ENCODE results near the gene GNG7.
"Not testable (repeated sequence)": the region's sequence is repeated elsewhere in the genome, so short reads cannot be mapped to it uniquely, and the experiment has no call there.

GNG7 gene

DNA sequence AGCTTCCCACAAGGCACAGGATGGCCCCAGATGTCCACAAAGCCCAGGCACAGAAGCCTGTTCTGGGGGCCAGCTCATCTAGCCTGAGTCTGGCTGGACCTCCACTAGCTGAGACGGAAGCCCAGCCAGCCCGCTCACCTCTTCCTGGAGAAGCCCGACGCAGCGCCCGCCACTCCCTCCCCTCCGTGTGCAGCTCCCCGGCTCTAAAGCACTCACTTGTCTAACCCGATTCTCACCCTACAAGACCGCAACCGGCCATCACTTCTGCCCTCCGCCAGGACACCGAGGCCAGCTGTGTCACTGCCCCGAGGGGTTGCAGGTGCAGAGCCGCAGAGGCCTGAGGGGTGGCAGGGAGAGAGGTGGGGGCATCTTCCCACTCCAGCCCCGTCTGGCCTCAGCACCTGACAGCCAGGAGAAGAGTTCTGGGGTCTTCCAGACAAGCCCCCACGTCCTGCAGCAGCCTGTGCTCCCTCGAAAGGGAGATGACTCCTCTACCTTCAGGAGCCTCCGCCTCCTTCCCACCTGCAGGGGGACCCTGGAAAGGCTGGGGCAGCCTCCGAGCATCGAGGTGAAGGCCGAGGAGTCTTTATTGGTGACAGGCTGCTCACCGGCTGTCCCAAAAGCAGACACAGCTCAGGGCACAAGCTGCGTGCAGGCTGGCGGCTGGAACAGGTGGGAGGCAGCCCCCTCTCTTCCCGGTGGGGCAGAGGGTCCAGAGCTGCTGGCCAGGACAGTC lies 24.6 kb upstream of the GNG7 start:
- no peak for DNase-seq (ENCODE audit: low read depth)

DNA sequence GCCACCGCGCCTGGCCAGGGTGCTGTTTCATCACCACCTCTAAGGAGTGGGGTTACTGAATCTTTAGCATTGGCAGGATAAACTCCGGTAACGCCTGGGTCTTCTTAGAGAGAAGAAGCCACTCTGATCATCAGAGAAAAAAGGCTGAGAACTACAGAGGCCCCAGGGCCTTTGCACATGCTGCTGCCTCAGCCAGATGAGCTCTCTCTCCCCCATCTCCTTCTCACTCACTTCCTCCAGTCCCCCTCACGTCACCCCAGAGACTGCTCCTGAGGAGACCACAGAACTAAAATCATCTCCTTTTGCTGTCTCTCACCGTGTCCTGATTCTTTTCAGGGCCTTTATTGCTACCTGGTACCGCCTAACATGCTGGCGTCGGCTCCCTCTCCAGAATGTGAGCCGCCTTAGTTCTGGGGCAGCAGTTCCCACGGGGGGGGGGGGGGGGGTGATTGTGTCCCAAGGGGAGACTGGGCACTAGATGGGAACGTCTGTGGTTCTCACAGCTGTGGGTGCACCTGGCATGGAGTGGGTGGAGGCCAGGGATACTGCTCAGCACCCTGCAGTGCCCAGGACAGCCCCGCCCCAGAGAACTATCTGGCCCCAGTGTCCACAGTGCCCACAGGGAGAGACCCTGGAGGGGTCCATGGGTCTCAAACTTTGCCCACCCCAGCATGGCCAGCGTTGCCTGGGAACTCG lies 23.8 kb upstream of the GNG7 start:
- no peak for DNase-seq (ENCODE audit: low read depth)

DNA sequence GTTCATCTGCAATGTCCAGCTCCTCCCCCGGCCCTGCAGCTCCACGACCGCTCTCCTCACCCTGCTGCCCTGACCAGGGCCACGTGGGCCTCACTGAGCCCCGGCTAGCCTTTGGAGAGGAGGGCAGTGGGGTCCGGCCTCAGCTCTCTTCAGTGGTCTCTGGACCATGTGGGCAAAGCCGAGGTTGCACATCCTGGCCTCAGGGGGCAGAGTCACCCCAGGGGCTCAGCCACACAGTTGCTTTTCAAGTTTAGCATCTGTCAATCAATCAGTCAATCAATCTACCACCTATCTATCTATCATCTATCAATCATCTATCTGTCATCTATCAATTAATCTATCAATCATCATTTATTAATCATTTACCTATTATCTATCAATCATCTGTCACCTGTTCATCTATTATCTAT lies 21.7 kb upstream of the GNG7 start:
- DNase-seq (ENCODE audit: low read depth) = no peak

DNA sequence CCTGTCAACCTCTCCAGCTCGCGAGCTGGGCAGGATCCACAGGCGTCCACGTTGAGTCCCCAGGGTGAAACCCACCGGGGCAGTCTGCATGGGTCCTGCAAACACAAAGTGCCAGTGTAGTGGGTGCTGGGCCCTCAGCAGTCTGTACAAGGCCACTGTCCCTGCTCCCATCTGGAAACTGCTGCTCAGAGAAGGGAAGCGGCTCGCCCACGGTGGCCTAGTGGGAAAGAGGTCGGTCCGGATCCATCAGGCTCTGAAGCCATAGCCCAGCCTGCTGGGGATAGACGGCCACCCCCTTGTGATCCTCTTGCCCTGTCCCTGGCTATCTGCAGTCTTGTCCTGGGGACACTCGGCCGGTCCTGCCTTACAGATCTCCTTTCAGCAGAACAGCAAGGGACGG lies 21.3 kb upstream of the GNG7 start:
- DNase-seq (ENCODE audit: low read depth) = no peak

DNA sequence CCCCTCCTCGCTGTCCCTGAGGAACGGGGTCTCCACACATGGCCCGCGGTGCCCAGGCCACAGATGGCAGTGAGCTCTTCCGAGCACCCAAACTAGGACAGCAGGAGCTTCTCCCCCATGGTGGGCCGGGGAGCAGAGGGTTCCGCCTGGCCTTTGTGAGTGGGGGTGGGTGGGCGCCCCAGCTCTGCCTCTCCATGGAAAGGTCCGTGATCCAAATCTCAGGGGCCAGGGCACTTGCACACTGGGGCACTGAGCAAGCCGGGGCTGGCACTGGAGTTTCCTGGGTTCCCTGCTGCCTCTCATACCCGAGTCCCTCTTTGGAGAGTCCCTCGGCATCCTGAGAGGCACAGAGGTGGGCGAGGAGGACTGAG lies 20.8 kb upstream of the GNG7 start:
- DNase-seq (ENCODE audit: low read depth) = no peak

DNA sequence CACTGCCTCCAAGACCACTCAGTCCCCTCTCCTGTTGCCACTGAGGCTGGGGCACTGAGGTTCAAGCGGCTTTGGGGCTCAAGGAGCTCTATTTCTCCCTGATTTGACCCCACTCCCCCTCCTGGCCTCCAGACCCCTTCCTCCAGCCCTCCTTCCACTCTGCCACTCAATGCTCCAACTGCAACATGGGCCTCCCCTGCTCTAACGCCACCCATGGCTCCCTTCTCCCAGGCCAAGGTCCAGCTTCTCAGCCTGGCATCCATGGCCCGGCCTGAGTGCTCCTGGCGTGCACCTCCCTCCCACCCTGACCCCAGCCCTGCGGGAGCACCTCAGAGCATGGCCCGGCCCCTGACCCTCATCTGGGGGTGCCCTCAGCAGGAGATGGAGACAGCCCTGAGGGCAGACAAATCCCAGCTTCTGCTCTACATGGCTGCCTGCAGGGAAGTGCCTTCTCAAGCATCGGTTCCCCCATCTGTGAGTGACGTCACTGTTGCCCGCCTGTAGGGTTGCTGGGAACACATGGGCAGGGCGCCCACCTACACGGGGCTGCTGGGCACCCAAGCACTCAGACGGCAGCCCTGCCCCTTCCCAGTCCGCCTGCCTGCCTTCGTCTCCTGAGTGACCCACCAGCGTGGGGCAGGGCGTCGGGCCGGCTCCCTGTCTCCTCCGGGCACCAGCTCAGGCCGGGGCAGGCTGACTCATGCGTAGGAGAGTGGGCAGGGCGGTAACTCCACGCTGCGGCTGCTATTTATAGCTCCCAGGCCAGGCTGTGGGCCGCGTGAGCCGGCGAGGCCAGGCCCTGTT lies 20.2 kb upstream of the GNG7 start:
- no peak for DNase-seq (ENCODE audit: low read depth)

DNA sequence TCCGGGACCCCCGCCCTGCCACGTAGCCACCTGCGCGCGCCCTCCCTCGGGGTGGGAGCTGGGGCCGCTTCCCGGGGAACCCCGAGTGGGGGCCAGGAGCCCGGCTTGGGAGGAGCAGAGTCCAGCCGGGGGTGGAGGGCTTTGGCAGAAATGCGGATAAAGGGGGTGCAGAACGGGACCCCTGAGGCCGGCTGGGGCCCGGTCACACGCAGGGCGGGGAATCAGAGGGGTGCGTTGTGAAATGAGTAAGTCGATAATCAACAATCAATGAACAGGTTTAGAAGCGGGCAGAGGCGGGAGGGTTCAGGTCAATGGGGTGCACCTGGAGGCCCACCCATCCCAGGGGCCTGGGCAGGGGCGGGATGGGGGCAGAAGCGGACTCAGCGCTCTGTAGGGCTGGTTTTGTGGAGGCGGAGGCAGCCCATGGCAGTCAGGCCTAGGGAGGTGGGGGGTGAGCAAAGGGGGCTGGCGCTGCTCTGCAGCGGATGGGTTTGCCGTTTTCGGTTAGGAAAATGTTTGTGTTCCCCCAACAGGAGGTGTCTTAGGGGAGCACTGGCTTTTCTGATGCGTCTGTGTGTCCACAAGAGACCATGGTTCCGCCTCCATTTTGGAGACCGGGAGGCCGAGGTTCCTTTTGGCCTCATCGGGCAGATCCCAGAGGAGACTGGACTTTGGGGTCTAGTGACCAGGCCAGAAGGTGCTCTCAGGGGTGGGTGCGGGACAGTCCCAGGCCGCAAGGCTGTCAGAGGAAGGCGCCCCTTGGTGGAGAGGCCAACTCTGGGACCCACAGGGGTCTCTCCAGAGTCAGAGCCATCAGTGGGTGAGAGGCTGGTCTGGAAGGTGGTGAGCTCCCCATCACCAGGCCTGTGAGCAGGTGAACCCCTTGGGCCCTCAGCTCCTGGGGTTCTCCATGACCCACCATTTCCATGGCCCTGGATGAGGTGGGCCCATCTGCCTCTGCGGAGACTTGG lies 19.4 kb upstream of the GNG7 start:
- no peak for DNase-seq (ENCODE audit: low read depth)

DNA sequence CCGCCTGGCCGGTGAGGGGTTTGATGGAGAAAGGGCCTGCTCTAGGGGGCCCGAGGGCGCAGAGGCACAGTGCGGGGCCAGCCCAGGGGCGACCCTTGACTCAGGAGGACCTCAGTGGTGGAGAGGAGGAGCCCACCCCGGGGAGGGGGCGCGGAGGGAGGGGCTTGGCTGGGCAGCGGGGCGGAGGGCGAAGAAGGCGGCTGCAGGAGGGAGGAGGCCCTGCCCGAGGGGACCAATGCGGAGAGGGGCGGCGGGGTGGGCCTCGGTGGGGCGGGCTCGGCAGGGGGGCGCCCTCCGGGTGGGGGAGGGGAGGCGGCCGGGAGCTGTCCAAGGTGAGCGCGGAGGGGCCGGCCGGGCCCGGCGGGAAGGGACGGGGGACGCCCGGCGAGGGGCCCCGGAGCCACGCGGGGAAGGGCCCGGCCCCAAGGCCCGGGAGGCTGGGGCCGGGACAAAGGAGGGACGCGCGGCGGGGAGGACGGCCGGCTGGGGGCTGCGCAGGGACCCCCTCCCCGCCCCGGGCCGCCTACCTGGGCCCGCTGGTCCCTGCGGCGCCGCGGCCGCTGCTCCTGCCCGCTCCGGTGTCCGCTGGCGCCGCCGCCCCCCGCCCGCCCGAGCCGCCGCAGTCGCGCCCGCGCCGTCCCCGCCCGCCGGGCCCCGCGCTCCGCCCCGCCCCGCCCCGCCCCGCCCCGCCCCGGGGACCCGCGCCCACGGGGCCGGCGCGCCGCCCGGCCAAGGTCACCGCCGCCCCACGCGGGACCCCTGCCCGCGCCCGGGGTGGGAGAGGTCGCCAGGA lies 18.5 kb upstream of the GNG7 start, which contains the start of gene DIRAS1:
Gene DIRAS1 (minus strand): TSS at position 596 of the 793 bp plus-strand sequence. CDS start 3,566 bp downstream, outside the sequence.
- no peak for DNase-seq (ENCODE audit: low read depth)

DNA sequence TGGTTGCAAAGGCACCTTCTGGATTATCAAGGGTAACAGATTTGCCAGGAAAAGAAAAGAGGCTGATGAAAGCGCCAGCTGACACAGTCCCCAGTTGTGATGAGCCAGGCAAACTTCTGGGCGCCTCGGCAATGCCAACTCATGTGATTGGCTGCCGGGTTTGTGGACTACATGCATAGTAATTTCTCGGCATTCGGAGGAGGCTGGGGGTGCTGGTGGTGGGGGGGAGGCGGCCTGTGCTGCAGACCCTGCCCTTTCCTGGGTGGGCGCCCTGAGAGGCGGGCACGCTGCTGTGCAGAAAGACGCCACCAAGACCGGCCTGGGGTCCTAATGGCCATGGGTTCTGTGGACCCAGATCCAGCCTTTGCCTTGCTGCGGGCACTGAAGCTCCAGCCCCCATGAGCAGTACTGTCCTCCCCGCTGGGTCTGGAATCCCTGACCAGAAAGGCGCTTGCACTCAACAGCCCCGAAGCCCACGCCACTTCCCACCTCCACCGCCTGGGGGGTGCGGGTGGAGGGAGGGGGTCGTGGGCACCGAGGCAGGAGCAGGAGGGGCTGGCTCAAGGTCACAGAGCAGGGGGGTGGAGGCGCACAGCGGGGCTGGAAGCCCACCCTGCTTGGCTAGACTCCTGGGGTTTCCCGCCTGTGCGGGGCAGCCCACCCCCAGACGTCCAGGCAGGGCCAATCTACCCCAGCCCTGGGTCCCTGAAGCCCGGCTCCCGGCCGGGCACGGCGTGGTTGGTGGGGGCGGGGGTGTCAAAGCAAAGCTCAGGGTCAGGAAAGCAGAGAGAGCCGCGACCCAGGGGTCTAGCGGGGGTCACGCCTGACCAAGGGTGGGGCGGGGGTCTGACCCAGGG lies 17.7 kb upstream of the GNG7 start:
- DNase-seq (ENCODE audit: low read depth) = no peak

DNA sequence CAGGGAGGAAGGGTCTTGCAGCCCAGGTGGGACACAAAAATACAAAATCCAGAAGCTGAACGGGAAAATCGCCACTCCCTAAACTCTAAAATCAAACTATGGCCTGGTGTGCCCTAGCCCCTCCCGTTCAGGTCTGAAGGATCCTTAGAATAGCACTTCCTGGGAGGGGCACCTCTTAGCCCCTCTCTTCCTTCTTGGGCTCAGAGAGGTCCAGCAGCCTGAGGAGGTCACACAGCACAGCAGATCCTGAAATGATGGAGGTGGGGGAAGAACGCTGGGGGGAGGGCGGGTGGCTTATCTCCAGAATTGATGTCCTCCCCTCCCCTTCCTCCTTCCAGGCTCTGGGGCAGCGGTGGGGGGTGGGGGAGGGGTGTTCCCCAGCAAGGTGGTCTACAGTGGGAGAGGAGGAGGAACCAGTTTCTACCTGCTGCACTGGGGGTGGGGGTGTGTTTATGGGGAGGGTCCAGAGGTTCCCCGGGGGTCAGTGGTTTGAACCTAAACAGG lies 16.8 kb upstream of the GNG7 start:
- no peak for DNase-seq (ENCODE audit: low read depth)

DNA sequence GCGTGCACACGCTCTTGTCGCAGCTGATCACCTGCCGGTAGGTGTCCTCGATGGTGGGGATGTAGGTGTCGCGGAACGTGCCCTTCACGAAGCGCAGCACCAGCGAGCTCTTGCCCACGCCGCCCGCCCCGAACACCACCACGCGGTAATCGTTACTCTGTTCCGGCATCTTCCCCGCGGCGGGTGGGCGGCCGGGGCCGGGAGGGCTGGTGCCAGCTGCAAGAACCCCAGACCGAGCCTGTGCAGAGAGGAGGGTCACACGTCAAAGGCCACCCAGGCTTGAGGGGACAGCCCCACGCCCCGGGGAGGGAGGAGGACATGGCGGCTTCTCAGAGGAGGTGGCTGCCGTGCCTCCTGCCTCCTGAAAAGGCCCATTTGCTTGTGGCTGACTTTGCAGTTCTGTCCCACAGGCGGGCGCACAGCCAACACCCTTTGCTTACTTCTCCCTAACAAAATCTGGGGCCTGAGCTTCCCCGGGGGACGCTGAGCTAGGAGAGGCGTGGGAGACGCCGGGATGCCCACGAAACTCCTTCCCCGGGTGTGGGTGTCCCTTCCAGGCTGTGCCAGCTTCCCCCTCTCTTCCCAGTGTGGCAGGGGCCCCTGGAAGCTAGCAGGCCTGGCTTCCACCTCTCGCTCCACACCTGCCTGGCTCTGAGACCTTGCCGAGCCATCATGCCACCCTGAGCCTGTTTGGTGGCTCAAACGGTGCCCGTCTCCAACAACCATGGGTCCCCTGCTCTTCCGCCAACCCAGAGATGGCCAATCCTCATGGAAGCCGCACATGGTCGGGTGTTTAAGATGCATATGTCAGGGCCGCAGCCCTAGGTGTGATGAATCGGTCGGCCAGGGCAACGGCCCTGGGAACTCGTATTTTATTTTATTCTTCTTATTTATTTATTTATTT lies 15.4 kb upstream of the GNG7 start:
- DNase-seq (ENCODE audit: low read depth) = no peak

DNA sequence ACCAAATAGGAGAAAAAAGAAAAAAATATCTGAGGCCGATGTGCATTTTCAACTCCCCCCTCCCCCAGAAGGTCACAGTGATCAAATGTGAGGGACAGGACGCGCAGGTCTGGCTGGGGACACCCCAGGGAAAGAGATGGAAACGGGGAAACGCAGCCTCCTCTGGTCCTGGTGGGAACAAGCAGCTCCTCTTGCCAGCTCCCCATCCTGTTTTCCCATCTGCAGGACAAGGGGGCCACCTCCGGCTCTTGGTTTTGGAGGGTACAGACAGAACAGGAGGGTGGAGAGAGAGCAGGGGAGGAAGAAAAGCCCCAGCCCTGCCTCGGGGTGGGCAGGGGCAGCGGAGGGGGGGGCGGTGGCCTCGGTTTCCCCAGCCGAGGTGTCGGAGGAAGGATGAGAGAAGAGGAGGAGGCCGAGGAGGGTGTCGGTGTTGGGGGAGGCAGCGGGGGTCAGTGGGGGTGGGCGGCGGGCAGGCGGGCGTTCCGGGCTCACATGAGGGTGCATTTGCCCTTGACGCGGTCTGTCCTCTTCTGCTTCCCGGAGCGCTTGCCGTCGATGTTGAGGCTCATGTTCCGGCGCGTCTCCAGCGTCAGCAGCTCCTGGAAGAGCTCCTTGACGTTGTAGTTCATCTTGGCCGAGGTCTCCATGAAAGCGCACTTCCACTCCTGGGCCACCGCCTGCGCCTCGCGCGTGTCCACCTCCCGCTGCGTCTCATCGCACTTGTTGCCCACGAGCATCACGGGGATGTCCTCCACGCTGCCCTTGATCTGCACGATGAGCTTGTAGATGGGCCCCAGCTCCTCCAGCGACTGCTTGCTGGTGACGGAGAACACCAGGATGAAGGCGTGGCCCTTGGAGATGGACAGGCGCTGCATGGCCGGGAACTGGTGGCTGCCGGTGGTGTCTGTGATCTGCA lies 14.5 kb upstream of the GNG7 start:
- no peak for DNase-seq (ENCODE audit: low read depth)

DNA sequence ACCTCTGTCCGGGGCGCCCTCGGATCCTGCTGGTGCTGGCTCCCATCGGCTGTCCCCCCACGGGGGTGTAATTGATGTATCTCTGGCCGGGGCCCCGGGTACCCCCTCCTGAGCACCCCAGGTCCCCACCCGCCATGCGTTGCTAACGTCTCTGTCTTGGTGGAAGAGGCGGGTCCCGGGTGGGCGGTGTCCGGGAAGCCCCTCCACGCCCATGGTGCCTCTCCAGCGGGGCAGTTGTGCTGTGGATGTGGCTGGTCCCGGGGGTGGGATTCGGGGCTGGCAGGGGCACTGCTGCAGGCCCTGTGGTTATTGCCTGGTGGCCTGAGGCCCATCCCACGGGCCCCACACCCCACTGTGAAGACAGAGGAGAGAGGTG lies 13.8 kb upstream of the GNG7 start:
- no peak for DNase-seq (ENCODE audit: low read depth)

DNA sequence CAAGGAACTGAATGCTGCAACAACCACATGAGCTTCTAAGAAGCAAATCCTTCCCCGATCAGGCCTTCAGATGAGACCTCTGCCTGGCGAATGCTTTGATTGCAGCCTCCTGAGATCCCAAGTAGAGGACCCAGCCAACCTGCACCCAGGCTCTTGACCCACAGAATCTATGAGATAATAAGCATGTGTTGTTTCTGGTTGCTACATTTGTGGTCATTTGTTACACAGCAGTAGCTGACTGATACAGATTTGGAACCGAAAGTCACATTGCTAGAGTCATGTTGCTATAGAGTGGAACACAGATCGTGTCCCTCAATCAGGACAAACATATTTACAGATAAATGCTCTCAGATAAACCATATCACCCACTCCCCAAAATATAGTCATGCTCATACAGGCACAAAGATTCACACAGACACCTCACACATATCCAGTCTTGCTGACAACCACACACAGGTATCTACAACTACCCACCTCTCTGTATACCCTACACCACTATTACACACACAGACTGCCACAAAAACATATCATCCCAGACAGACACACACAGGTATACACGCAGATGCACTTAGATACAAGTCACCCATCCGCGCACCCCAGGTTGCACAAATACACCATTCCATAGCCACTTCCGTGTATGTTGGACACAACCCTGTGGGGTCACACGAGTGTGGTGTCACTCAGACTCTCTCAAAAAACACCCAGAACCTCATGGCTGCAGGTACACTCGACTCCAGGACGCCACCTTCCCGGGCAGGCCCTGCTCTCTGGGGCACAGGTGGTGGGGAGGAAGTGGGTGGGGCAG lies 13.2 kb upstream of the GNG7 start:
- no peak for DNase-seq (ENCODE audit: low read depth)

DNA sequence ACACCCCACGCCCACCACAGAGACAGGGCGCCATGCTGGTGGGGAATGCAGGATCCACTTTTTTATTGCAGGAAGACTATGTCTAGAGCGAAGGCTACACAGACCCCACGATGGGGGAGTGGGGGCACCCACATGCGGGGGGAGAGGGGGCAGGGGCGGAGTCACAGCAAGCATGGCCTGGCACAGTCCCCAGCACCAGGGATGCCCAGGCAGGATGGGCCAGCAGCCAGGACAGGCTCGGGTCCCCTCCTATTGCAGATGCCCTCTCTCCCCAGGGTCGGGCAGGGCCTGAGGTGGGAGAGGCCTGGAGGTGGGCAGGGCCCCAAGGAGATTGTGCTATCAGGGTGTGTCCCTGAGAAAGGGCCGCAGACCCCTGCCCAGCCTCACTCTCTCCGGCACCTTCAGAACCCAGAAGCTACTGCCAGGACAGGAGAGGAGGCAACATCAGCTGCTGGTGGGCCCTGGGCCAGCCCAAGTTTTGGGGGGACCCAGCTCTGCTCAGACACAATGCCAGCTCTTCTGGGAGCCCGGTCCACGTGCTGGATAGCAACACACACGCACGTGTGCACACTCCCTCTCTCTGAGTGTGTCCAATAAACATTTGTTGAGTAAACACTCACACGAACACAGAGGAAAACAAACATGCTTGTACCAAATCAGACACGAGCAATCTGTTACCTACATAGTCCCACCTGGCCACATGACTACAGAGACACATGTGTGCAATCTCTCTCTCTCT lies 12.2 kb upstream of the GNG7 start:
- no peak for DNase-seq (ENCODE audit: low read depth)

DNA sequence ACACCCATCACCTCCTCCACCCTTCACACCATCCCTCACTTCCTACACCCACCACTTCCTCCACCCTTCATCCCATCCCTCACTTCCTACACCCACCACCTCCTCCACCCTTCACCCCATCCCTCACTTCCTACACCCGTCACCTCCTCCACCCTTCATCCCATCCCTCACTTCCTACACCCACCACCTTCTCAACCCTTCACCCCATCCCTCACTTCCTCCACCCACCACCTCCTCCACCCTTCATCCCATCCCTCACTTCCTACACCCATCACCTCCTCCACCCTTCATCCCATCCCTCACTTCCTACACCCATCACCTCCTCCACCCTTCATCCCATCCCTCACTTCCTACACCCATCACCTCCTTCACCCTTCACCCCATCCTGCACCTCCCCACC lies 11.6 kb upstream of the GNG7 start:
- DNase-seq (ENCODE audit: low read depth) = not testable (repeated sequence)

Data from activated T-cell treated with anti-CD3 and anti-CD28 coated beads for 24 hours (primary cell).